Measurements from ENCODE around the gene RABL2A. TPM values are rescaled to one million over a fixed set of nuclear protein-coding genes. Genes with fewer than 3 reads are reported as not detected.
A peak's percentile ranks its signal among the peaks of the same experiment; 100 is the strongest.
"Not testable (repeated sequence)": the region's sequence is repeated elsewhere in the genome, so short reads cannot be mapped to it uniquely, and the experiment has no call there.

Gene RABL2A
- total RNA-seq, 1 experiment from 2014 or later = 15.2 TPM

DNA sequence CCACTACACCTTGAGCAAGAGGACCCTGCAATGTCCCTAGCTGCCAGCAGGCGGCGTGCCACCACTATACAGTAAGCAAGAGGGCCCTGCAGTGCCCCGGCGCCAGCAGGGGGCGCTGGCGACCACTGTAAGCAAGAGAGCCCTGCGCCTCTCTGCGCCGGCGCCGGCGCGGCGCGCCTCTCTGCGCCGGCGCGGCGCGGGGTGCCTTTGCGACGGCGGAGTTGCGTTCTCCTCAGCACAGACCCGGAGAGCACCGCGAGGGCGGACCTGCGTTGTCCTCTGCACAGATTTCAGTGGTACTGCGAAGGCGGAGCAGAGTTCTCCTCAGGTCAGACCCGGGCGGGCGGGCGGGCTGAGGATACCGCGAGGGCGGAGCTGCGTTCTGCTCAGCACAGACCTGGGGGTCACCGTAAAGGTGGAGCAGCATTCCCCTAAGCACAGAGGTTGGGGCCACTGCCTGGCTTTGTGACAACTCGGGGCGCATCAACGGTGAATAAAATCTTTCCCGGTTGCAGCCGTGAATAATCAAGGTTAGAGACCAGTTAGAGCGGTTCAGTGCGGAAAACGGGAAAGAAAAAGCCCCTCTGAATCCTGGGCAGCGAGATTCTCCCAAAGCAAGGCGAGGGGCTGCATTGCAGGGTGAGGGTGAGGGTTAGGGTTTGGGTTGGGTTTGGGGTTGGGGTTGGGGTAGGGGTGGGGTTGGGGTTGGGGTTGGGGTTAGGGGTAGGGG, 24.9 kb upstream of the RABL2A start:
- H3K4me1 Mint-ChIP-seq (ENCODE audit: low read depth, unreplicated experiment); H3K9me3 ChIP-seq; H3K9me3 Mint-ChIP-seq (ENCODE audit: unreplicated experiment); POLR2A ChIA-PET; H3K27me3 ChIP-seq (replicated peaks; ENCODE audit: control insufficient read depth, insufficient read depth, low read length); H3K4me1 ChIP-seq; BruUV-seq (replicated peaks); H3K36me3 ChIP-seq (ENCODE audit: control insufficient read depth, insufficient read depth, low read length); H3K27me3 Mint-ChIP-seq (ENCODE audit: insufficient read depth, unreplicated experiment); intact Hi-C loops (cut with micrococcal nuclease; ENCODE audit: unreplicated experiment); H3K4me3 ChIP-seq (ENCODE audit: low read depth, low read length); H3K27ac Mint-ChIP-seq (ENCODE audit: unreplicated experiment): not testable (repeated sequence)
- peak overlapping the region; percentile 49 for H3K4me3 Mint-ChIP-seq (ENCODE audit: unreplicated experiment)
- CTCF ChIA-PET = interaction anchor here (0.7 kb wide), 1 partner anchor 98 kb away, joined by 4 read pairs; no protein-coding TSS in a partner anchor
- peak in 1 of 2 experiments; percentile 63 for DNase-seq
- peaks cover 25% of the 10 kb centered on the region for H3K36me3 Mint-ChIP-seq (ENCODE audit: insufficient read depth, unreplicated experiment)
- TF ChIP-seq, protein P1, sequence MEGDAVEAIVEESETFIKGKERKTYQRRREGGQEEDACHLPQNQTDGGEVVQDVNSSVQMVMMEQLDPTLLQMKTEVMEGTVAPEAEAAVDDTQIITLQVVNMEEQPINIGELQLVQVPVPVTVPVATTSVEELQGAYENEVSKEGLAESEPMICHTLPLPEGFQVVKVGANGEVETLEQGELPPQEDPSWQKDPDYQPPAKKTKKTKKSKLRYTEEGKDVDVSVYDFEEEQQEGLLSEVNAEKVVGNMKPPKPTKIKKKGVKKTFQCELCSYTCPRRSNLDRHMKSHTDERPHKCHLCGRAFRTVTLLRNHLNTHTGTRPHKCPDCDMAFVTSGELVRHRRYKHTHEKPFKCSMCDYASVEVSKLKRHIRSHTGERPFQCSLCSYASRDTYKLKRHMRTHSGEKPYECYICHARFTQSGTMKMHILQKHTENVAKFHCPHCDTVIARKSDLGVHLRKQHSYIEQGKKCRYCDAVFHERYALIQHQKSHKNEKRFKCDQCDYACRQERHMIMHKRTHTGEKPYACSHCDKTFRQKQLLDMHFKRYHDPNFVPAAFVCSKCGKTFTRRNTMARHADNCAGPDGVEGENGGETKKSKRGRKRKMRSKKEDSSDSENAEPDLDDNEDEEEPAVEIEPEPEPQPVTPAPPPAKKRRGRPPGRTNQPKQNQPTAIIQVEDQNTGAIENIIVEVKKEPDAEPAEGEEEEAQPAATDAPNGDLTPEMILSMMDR (IDR thresholded peaks at IDR 0.05; ENCODE audit: insufficient read depth in 1 of 2, low read depth in 1 of 2, low read length in 1 of 2, severe bottlenecking in 1 of 2, unreplicated experiment in 1 of 2) = peak in 1 of 2 experiments; percentile 57

DNA sequence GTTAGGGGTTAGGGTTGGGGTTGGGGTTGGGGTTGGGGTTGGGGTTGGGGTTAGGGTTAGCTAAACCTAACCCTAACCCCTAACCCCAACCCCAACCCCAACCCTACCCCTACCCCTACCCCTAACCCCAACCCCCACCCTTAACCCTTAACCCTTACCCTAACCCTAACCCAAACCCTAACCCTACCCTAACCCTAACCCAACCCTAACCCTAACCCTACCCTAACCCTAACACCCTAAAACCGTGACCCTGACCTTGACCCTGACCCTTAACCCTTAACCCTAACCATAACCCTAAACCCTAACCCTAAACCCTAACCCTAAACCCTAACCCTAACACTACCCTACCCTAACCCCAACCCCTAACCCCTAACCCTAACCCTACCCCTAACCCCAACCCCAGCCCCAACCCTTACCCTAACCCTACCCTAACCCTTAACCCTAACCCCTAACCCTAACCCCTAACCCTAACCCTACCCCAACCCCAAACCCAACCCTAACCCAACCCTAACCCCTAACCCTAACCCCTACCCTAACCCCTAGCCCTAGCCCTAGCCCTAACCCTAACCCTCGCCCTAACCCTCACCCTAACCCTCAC, 24.1 kb upstream of the RABL2A start:
- BruUV-seq (replicated peaks) = no TSS peak
- Histone ChIP-seq H3K9me3 (no peaks in the 10 kb centered on the region), H3K36me3 (ENCODE audit: control insufficient read depth, insufficient read depth, low read length) (no peaks in the 10 kb centered on the region)

DNA sequence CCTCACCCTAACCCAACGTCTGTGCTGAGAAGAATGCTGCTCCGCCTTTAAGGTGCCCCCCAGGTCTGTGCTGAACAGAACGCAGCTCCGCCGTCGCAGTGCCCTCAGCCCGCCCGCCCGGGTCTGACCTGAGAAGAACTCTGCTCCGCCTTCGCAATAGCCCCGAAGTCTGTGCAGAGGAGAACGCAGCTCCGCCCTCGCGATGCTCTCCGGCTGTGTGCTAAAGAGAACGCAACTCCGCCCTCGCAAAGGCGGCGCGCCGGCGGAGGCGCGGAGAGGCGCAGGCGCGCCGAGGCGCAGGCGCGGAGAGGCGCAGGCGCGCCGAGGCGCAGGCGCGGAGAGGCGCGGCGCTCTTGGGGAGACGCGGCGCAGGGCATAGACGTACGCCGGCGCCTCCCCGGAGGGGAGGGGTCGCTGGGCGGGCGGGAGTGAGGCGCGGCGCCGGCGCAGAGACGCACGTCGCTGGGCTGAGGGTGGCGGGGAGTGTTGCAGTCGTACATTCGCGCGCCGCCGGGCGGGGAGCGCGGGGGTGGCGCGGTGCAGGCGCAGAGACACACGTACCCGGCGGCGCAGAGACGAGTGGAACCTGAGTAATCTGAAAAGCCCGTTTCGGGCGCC, 23.5 kb upstream of the RABL2A start:
- CTCF ChIA-PET = interaction anchor here (0.9 to 1.9 kb wide), 5 partner anchors 97 to 202 kb away, joined by 3 to 8 read pairs (median 4); no protein-coding TSS in a partner anchor

More for the DNA sequence above, 24.1 kb upstream of the RABL2A start:
- Mint-ChIP-seq H3K4me1 (ENCODE audit: low read depth, unreplicated experiment) (peaks cover 9% of the 10 kb centered on the region), H3K27ac (ENCODE audit: unreplicated experiment) (peak overlapping the region; percentile 97), H3K27me3 (ENCODE audit: insufficient read depth, unreplicated experiment) (no peaks in the 10 kb centered on the region), H3K9me3 (ENCODE audit: unreplicated experiment) (no peaks in the 10 kb centered on the region), H3K4me3 (ENCODE audit: unreplicated experiment) (peak overlapping the region; percentile 98), H3K36me3 (ENCODE audit: insufficient read depth, unreplicated experiment) (peaks cover 25% of the 10 kb centered on the region)
- POLR2A ChIA-PET = no interaction called here
- Histone ChIP-seq H3K4me1 (no peaks in the 10 kb centered on the region), H3K27me3 (replicated peaks; ENCODE audit: control insufficient read depth, insufficient read depth, low read length) (no peaks in the 10 kb centered on the region), H3K4me3 (ENCODE audit: low read depth, low read length) (peak overlapping the region; percentile 58)
- intact Hi-C loops (cut with micrococcal nuclease; ENCODE audit: unreplicated experiment) = no loop called here
- DNase-seq = no peak
- TF ChIP-seq, protein P1 (IDR thresholded peaks at IDR 0.05; ENCODE audit: insufficient read depth in 1 of 2, low read depth in 1 of 2, low read length in 1 of 2, severe bottlenecking in 1 of 2, unreplicated experiment in 1 of 2) = no peak
- CTCF ChIA-PET = interaction anchor here (1.1 to 1.9 kb wide), 3 partner anchors 97 to 123 kb away, joined by 4 to 8 read pairs (median 6); no protein-coding TSS in a partner anchor

More for the DNA sequence above, 23.5 kb upstream of the RABL2A start:
- POLR2A ChIA-PET; H3K27me3 Mint-ChIP-seq (ENCODE audit: insufficient read depth, unreplicated experiment); BruUV-seq (replicated peaks); H3K9me3 ChIP-seq; H3K9me3 Mint-ChIP-seq (ENCODE audit: unreplicated experiment); H3K36me3 ChIP-seq (ENCODE audit: control insufficient read depth, insufficient read depth, low read length); H3K27me3 ChIP-seq (replicated peaks; ENCODE audit: control insufficient read depth, insufficient read depth, low read length); H3K4me1 Mint-ChIP-seq (ENCODE audit: low read depth, unreplicated experiment); H3K4me1 ChIP-seq; intact Hi-C loops (cut with micrococcal nuclease; ENCODE audit: unreplicated experiment): not testable (repeated sequence)
- peak overlapping the region; percentile 71 for H3K4me3 ChIP-seq (ENCODE audit: low read depth, low read length)
- DNase-seq = peak; percentile 94 to 97
- Mint-ChIP-seq H3K36me3 (ENCODE audit: insufficient read depth, unreplicated experiment) (peaks cover 25% of the 10 kb centered on the region), H3K27ac (ENCODE audit: unreplicated experiment) (peak overlapping the region; percentile 97), H3K4me3 (ENCODE audit: unreplicated experiment) (peak overlapping the region; percentile 98)
